Central memory CD4-positive, alpha-beta T cell (primary cell): ENCODE results near the gene CIAPIN1.
"Not testable (repeated sequence)": the region's sequence is repeated elsewhere in the genome, so short reads cannot be mapped to it uniquely, and the experiment has no call there.

ENCODE experiments used
- DNase-seq: peaks from one replicate; pipeline ENCODE4 v3.0.0; 2022

Gene CIAPIN1

DNA sequence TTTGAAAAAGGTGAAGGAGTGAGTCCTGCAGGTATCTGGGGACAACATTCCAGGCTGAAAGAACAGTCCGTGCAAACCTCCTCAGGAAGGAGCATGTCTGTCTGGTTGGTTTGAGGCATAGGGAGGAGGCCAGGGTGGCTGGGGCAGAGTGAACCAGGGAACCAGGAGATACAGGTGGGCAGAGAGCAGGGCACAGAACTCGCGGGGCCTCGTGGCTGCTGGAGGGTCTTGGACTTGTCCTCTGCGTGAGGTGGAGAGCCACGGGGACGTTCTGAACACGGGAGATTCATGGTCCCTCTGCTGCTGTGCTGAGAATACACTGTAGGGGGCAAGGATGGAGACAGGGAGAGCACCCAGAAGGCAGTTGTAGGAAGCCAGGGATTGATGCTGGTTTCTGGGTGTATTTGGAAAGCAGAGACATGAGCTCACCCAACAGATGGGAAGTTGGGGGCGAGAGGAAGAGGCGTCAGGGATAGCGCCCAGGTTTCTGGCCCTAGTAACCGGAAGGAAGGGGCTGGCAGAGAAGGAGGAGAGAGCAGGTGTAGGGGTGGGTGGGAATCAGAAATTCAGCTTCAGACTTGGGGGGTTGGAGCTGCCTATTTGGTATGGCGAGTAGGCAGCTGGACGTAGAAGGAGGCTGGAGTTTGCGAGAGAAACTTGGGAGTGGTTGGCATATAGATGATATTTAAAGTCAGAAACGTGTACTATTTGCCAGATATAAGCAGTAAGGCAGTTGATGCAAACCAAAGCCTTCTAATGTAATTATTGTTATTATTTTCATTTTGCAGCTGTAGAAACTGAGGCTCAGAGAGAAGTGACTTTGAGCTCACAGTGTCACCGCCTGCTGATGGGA, 43.0 kb downstream of the CIAPIN1 start, which contains the start of gene CCL17:
Gene CCL17 (plus strand): TSS at position 803 of the 853 bp plus-strand sequence. CDS start 9,166 bp downstream, outside the sequence.
- no peak for DNase-seq

- no peak for DNase-seq
Observed at GRCh38 chr16:57401943-57402640, 45.1 kb downstream of the CIAPIN1 start.

DNA sequence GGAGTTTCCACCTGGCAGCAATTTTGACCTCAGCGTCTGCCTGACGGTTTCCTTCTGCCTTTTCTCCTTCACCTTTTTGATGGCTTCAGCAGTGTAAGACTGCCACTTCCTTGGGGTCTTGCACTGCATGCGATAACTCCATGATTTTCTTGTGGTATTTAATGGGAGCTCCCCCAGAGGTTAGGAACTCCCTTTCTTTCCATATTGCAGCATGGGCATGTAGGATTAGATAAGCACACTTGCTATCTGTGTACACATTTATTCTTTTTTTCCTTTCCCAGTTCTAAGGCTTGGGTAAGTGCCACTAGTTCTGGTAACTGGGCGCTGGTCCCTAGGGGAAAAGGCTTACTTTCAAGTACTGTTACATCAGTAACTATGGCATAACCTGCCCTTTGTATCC, 49.7 kb downstream of the CIAPIN1 start:
- not testable (repeated sequence) for DNase-seq

DNA sequence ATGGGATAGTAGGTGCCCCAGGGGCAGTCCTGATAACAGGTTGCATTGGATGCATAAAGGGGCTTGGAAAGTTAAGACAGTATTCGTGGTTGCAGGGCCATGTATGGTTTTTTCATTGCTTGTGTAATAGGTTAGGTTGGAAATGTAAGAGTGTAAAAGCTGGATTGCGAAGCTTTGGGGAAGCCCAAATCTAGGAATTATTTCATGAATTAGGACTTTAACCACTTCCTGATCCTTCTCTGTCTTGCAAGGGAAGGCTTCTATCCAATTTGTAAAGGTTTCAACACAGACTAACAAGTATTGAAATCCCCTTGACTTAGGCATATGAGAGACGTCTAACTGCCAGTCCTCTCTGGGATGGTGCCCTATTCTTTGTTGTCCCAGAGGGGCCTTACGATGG, 50.4 kb downstream of the CIAPIN1 start:
- no peak for DNase-seq

GRCh38 chr16:57395026-57395425, 52.2 kb downstream of the CIAPIN1 start:
- DNase-seq: no peak

- no peak for DNase-seq
Observed at GRCh38 chr16:57394444-57394843, 52.7 kb downstream of the CIAPIN1 start.

GRCh38 chr16:57392694-57393093, 54.5 kb downstream of the CIAPIN1 start:
- no peak for DNase-seq

- no peak for DNase-seq
Observed at GRCh38 chr16:57391708-57392107, 55.5 kb downstream of the CIAPIN1 start.

- DNase-seq: no peak
Observed at GRCh38 chr16:57391300-57391699, 55.9 kb downstream of the CIAPIN1 start.

DNA sequence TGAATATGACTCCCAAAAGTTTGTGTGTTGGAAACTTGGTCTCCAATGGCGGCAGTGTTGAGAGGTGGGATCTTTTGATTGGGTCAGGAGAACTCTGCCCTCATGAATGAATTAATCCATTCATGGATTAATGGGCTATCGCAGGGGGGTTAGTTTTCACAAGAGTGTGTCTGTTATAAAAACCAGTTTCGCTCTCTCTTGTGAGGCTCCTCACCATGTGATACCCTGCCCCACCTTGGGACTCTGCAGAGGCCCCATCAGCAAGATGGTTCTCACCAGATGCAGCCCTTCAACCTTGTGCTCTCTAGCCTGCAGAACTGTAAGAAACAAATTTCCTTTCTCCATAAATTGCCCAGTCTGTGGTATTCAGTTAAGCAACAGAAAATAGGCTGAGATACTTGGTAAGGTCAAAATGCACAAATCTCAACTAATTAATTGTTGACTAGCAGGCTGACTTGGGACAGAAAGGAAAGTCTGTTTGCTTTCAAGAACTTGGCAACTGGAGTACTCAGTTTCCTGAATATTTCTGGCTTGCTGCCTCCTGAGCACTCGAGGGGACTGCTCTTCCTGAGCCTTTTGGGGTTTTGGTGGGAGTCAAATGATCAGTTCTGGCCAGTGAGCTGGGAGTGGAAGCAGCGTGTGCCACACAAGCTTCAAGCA, 56.4 kb downstream of the CIAPIN1 start:
- no peak for DNase-seq

- no peak for DNase-seq
Observed at GRCh38 chr16:57389087-57389468, 58.1 kb downstream of the CIAPIN1 start.

DNA sequence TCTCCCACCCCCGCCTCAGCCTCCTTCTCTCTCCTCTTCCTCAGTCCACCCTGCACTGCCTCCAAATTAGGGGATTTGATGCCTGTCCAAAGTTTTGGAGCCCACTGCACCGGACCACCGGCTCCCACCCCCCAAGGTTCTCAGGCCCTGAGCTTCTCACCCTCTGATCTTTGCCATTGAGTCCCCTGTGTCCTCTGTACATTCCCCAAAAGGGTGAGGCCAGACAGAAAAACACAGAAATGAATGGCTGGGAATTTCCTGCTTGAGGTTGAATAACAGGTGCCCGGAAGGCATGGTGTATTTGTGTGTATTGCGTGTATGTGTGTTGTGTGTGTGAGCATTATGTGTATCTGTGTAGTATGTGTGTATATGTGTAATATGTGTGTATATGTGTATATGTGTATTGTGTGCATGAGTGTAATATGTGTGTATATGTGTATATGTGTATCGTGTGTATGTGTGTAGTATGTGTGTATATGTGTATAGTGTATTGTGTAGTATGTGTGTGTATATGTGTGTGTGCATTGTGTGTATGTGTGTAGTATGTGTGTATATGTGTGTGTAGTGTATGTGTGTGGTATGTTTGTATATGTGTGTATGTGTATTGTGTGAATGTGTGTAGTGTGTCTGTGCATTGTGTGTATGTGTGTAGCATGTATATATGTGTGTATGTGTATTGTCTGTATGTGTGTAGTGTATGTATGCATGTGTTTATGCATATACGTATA, 58.7 kb downstream of the CIAPIN1 start:
- no peak for DNase-seq

DNA sequence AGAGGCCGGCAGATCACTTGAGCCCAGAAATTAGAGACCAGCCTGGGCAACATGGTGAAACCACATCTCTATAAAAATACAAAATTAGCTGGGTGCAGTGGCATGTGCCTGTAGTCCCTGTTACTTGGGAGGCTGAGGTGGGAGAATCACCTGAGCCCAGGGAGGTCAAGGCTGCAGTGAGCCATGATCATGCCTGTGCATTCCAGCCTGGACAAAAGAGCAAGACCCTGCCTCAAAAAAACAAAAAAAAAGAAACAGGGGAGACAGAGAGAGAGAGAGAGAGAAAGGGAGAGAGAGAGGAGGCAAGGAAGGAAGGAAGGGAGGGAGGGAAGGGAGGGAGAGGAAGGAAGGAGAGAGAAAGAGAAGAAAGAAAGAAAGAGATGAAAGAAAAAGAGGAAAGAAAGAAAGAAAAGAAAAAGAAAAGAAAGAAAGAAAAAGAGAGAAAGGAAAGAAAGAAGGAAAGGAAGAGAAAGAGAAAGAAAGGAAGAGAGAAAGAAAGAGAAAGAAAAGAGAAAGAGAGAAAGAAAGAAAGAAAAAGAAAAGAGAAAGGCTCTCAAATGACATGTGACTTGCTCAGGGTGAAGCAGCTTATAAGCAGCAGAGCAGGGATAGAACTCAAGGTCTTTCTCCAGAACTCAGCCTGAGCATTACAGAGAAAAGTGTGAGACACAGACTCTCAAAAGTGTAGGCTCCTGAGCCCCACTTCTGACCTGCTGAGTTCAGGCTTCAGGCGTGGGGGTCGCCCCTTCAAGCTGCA, 59.4 kb downstream of the CIAPIN1 start:
- no peak for DNase-seq

DNA sequence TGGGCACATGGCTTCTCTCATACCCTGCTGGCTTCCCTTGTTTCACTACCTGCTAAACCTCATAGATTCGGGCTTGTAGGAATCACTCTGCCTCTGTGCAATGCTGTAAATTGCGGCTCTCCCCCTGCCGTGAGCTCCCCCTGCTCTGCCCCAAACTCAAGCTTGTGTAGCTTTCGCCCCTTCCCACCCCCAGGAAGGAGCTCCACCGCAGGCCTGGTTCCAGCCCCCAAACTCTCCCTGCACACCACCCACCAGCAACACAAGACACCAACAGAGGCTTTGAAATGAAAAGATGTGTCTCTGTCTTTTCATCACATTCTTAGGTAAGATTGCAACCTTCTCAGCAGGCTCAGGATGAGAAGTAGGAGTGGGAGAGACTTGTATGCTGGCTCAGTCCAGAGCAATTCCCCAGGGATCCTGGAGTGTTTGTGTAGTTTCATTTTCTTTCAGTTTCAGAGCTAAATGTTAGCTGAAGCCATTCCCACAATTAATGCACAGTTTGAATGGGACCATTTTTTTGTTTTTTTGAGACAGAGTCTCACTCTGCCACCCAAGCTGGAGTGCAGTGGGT, 60.7 kb downstream of the CIAPIN1 start:
- DNase-seq: no peak

DNA sequence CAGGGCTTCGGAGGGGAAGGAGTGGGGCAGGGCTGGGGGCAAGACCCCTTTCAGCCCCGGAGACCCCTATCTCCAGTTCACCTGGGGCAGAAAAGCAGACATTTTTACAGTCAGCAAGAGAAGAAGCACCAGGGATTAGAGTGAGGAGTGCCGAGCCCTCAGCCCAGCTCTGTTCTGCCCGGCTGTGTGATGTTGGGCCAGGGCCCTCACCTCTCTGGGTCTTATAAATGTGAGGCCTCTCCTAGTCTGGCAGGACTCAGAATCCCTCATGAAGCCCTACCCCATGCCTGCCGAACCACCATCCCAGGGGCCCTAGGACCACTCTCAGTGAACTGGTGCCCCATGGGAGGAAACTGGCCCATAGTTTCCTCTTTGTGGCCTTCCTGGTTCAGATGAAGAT, 62.1 kb downstream of the CIAPIN1 start:
- no peak for DNase-seq

- no peak for DNase-seq
Observed at GRCh38 chr16:57384248-57385070, 62.7 kb downstream of the CIAPIN1 start.

GRCh38 chr16:57383276-57384247, 63.6 kb downstream of the CIAPIN1 start:
- DNase-seq: no peak

GRCh38 chr16:57382535-57383275, 64.5 kb downstream of the CIAPIN1 start:
- DNase-seq: no peak
